Duodenal mucosa (tissue), 2 donors: ENCODE results near the gene ANKRD60.

Experiments used
- H3K27ac ChIP-seq: one replicate; pipeline ENCODE4 v1.7.0; 2013; ENCODE audit warnings: low read depth, low read length
- H3K27me3 ChIP-seq, 2 donors: one replicate each; pipeline ENCODE4 v1.7.0; 2013; ENCODE audit warnings: low read length in 2 of 2, control low read depth in 1 of 2; ENCODE audit not compliant: insufficient read depth in 2 of 2, control insufficient read depth in 1 of 2
- H3K36me3 ChIP-seq, 2 donors: one replicate each; pipeline ENCODE4 v1.7.0; 2013; ENCODE audit warnings: low read length in 2 of 2, control low read depth in 1 of 2; ENCODE audit not compliant: insufficient read depth in 2 of 2, control insufficient read depth in 1 of 2
- H3K4me1 ChIP-seq, 2 donors: one replicate each; pipeline ENCODE4 v1.7.0; 2013; ENCODE audit warnings: low read length in 2 of 2, control low read depth in 1 of 2; ENCODE audit not compliant: insufficient read depth in 2 of 2, control insufficient read depth in 1 of 2
- H3K4me3 ChIP-seq, 2 donors: one replicate each; pipeline ENCODE4 v1.7.0; 2013; ENCODE audit warnings: low read length in 2 of 2, low read depth in 1 of 2
- H3K9ac ChIP-seq, 2 donors: one replicate each; pipeline ENCODE4 v1.7.0; 2013; ENCODE audit warnings: low read length in 2 of 2, low read depth in 1 of 2
- H3K9me3 ChIP-seq, 2 donors: one replicate each; pipeline ENCODE4 v1.7.0; 2013; ENCODE audit warnings: low read length in 2 of 2, control low read depth in 1 of 2; ENCODE audit not compliant: control insufficient read depth in 1 of 2

ANKRD60 gene

GRCh38 chr20:58167759-58168158 lies 60.7 kb downstream of the ANKRD60 start:
- H3K27ac ChIP-seq = no peak overlapping the region

More at GRCh38 chr20:58167759-58168158, 60.7 kb downstream of the ANKRD60 start:
- H3K36me3 ChIP-seq = no peaks in the 10 kb centered on the region
- peaks cover 0 to 4% of the 10 kb centered on the region in 2 donors for H3K27me3 ChIP-seq
- H3K4me1 ChIP-seq = no peaks in the 10 kb centered on the region
- H3K9me3 ChIP-seq = no peaks in the 10 kb centered on the region
- no peak overlapping the region for H3K9ac ChIP-seq
- H3K4me3 ChIP-seq = no peak overlapping the region
